AG04450 (cell line): ENCODE results near the gene ZFR2. TPM values are rescaled to one million over a fixed set of nuclear protein-coding genes. Genes with fewer than 3 reads are reported as not detected.
"Not testable (repeated sequence)": the region's sequence is repeated elsewhere in the genome, so short reads cannot be mapped to it uniquely, and the experiment has no call there.

Experiments used
- CTCF ChIA-PET: fragments of 300-600, 350-600 bp; formaldehyde crosslinking; extraction: SDS; loops from one replicate; lab custom pipeline; 2022; ENCODE audit warnings: antibody characterized with exemption, inconsistent platforms; lab: Charles Lee
- POLR2A ChIA-PET: fragments of 350-600 bp; formaldehyde crosslinking; extraction: SDS; loops from one replicate; lab custom pipeline; 2021; ENCODE audit warnings: antibody characterized with exemption, inconsistent platforms; lab: Yijun Ruan, JAX
- DNase-seq: peaks from one replicate; pipeline ENCODE4 v3.0.0-alpha.2; 2011; ENCODE audit warnings: low read depth, low spot score
- H3K27ac ChIP-seq: one replicate; pipeline ENCODE4 v1.5.1; 2012; ENCODE audit warnings: low read depth, low read length, control low read depth
- H3K27me3 ChIP-seq: one replicate; pipeline ENCODE4 v1.6.0; 2012; ENCODE audit warnings: low read length; ENCODE audit not compliant: control insufficient read depth, insufficient read depth
- H3K4me3 ChIP-seq: 2 replicates; pipeline ENCODE4 v1.5.1; 2011; ENCODE audit warnings: mild to moderate bottlenecking, low read depth, low read length, control low read depth
- H3K9me3 ChIP-seq: 2 replicates; pipeline ENCODE4 v1.5.1; 2012; ENCODE audit warnings: low read length; ENCODE audit not compliant: control insufficient read depth, insufficient read depth
- CTCF ChIP-seq: IDR thresholded peaks from 2 replicates; pipeline ENCODE4 v1.5.1; 2011; ENCODE audit warnings: low read depth, low read length, control low read depth, inconsistent platforms
- polyA plus RNA-seq: library from polyadenylated mRNA; depleted of rRNA; stranded (reverse); fragments of >200 nt; gene quantifications from 2 replicates; pipeline ENCODE4 v1.2.3, GENCODE V29; 2011

The ZFR2 gene
- polyA plus RNA-seq, 1 experiment, result not detected

- Histone ChIP-seq H3K27me3 (no peaks in the 10 kb centered on the region), H3K27ac (no peak overlapping the region), H3K9me3 (no peaks in the 10 kb centered on the region; the same call in 1 of the 2 replicates), H3K4me3 (no peak overlapping the region)
- TF ChIP-seq CTCF, result no peak
- CTCF ChIA-PET, result no interaction called here
- POLR2A ChIA-PET, result interaction anchor here (0.5 kb wide), 1 partner anchor 122 kb away, joined by 4 read pairs; no protein-coding TSS in a partner anchor
- no peak for DNase-seq
Observed at GRCh38 chr19:3768015-3768747, 100.7 kb downstream of the ZFR2 start.

DNA sequence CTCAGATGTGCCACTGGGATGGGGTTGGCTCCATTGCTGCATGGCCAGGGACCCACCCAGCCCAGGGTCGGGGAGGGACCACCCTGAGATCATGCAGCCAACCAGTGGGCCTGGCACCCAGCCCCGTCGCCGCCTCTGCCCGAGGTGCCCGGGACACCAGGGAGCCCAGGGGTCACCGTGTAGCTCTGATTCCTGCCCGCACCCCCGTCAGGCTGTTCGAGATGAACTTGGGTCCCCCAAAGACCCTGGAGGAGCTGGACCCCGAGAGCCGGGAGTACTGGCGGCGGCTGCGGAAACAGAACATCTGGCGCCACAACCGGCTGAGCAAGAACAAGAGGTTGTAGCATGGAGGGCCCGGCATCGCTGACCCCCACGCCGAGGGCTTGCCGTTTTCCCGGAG lies 101.8 kb downstream of the ZFR2 start:
- Histone ChIP-seq H3K27me3 (no peaks in the 10 kb centered on the region), H3K4me3 (no peak overlapping the region), H3K9me3 (no peaks in the 10 kb centered on the region; the same call in 1 of the 2 replicates), H3K27ac (no peak overlapping the region)
- ChIA-PET POLR2A (no interaction called here), CTCF (no interaction called here)
- no peak for DNase-seq
- TF ChIP-seq CTCF, result no peak

DNA sequence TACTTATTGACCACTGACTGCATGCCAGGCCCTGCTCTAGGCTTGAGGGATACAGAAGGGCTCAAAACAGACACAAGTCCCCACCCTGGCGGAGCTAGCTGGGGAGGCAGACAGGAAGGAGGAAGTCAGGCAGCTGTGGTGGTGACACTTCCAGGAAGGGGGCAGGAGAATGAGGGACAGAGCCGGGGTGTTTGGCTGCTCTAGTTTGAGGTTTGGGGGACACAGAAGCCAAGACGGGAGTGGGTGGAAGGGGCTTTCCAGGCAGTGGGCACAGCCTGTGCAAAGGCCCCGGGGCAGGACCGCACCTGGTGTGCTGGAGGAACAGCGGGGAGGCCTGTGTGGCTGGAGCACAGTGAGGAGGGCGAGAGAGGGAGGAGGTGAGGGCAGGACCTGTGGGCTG lies 102.3 kb downstream of the ZFR2 start:
- Histone ChIP-seq H3K4me3 (no peak overlapping the region), H3K9me3 (no peaks in the 10 kb centered on the region; the same call in 1 of the 2 replicates), H3K27ac (no peak overlapping the region), H3K27me3 (no peaks in the 10 kb centered on the region)
- no peak for DNase-seq
- POLR2A ChIA-PET, result no interaction called here
- CTCF ChIA-PET, result interaction anchor here (0.6 kb wide), 1 partner anchor 1025 kb away, joined by 3 read pairs; the partner anchor contains the start of gene FEM1A
- TF ChIP-seq CTCF, result no peak

GRCh38 chr19:3765757-3766156 lies 103.1 kb downstream of the ZFR2 start:
- H3K27me3 ChIP-seq, H3K27ac ChIP-seq, CTCF ChIA-PET, DNase-seq, H3K9me3 ChIP-seq, H3K4me3 ChIP-seq: not testable (repeated sequence)
- POLR2A ChIA-PET, result interaction anchor here (0.6 kb wide), 1 partner anchor 53 kb away, joined by 3 read pairs; no protein-coding TSS in a partner anchor

- no peak for DNase-seq
- Histone ChIP-seq H3K9me3 (no peaks in the 10 kb centered on the region; the same call in 1 of the 2 replicates), H3K27me3 (no peaks in the 10 kb centered on the region), H3K27ac (no peak overlapping the region), H3K4me3 (no peak overlapping the region)
- POLR2A ChIA-PET, result interaction anchor here (0.6 kb wide), 1 partner anchor 53 kb away, joined by 3 read pairs; no protein-coding TSS in a partner anchor
- CTCF ChIA-PET, result no interaction called here
- TF ChIP-seq CTCF, result no peak
Observed at GRCh38 chr19:3765121-3765520, 103.7 kb downstream of the ZFR2 start.
